HPDE6-E6E7 (cell line): ENCODE data around the gene C16orf90.
"Not testable (repeated sequence)": the region's sequence is repeated elsewhere in the genome, so short reads cannot be mapped to it uniquely, and the experiment has no call there.

Experiments used
- DNase-seq: peaks from one replicate; pipeline ENCODE4 v3.0.0; 2011; ENCODE audit warnings: missing footprints; ENCODE audit errors: extremely low spot score

The C16orf90 gene

GRCh38 chr16:3513892-3514583, 18.7 kb upstream of the C16orf90 start:
- DNase-seq: no peak

DNA sequence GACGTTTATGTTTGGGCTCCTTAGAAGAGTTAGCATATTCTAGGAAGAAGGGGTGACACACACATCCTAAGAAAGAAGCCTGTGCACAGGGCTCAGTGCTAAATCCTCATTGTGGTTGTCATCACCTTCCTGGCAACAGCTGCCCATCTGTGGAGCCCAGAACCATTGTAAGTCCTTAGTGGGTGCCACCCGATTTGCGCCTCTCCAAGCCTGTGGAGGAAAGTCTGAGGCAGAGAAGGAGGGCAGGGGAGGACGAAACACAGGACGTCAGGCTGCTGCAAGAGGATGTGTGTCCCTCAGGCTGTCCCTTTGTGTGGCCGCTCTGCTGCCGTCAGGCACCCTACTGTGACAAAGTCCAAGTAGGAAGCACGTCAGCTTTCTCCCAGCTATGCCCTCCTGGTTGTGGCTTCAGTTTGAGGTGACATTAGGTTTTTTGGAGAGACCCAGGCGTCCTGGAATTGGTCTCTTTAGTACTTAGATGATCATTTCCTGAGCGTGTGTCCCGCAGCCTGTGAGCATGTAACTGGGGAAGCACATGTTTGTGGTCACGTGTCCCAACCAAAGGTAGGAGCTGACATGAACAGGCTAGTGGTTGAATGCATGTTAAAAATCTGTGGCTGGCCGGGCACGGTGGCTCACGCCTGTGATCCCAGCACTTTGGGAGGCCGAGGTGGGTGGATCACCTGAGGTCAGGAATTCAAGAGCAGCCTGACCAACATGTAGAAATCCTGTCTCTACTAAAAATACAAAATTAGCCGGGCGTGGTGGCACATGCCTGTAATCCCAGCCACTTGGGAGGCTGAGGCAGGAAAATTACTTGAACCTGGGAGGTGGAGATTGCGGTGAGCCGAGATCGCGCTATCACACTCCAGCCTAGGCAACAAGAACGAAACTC, 16.2 kb upstream of the C16orf90 start:
- DNase-seq: no peak

DNA sequence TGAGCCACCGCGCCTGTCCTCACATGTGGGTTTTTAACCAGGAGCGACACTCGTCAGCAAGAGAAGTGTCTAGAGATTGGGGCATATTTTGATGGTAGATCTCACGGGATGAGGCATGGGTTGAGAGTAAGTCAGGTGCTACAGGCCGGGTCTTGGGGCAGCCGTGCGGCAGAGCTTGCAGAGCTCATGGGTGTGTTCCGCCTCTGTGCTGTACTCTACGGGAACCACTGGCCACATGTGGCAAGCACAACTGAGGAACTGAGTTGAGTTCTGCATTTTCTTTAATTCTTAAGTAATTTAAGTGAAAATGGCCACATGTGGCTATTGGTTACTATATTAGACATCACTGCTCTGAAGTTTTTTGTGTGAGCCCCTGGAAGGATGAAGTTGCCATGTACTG, 15.1 kb upstream of the C16orf90 start:
- DNase-seq: no peak

DNA sequence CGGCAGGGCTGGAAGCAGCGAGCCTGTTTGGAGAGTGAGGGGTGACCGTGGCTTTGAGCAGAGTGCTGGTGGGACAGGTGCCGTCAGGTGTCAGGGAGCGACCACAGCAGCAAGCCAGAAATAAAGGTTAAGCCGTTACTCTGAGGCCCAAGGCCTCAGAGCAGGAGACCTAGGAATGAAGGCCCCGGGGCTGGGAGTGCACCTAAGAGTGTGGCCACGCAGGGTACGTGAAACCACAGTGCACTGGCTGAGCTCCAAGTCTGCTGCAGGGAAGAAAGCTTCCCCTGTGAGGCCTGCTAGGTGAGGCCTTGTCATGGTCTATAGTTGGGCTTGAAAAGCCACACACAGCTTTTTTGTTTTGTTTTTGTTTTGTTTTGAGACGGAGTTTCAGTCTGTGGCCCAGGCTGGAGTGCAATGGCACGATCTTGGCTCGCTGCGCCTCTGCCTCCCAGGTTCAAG, 14.2 kb upstream of the C16orf90 start:
- no peak for DNase-seq

GRCh38 chr16:3508736-3509135, 13.4 kb upstream of the C16orf90 start:
- DNase-seq: no peak

GRCh38 chr16:3503523-3503922, 8.2 kb upstream of the C16orf90 start:
- no peak for DNase-seq

GRCh38 chr16:3501783-3502400, 6.6 kb upstream of the C16orf90 start:
- no peak for DNase-seq

GRCh38 chr16:3501412-3501761, 6.1 kb upstream of the C16orf90 start:
- DNase-seq: not testable (repeated sequence)

GRCh38 chr16:3498988-3499387, 3.7 kb upstream of the C16orf90 start:
- DNase-seq: no peak

DNA sequence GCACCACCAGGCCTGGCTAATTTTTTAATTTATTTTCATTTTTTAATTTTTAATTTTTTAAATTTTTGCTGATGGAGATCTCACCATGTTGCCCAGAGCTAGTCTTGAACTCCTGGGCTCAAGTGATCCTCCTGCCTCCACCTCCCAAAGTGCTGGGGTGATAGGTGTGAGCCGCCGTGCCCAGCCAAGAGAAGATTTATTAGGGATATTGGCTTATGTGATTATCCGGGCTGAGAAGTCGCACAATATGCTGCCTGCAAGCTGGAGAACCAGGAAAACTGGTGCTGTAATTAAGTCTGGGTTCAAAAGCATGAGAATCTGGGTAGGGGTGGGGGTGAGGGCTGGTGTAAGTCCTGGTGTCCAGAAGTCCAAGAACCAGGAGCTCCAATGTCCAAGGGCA, 2.5 kb upstream of the C16orf90 start:
- DNase-seq: no peak

DNA sequence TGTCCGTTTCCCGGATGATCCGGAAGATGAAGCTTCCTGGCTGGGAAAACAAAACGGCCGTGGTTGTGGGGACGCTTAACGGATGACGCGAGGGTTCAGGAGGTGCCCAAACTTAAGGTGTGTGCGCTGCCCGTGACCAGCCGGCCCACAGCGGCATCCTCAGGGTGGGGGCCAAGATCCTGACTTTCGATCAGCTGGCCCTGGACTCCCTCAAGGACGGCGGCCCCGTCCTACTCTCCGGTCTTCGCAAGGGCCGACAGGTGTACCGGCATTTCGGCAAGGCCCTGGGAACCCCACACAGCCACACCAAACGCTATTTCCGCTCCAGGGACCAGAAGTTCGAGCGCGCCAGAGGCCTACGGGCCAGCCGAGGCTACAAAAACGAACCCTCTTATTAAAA, 1.1 kb upstream of the C16orf90 start:
- no peak for DNase-seq

DNA sequence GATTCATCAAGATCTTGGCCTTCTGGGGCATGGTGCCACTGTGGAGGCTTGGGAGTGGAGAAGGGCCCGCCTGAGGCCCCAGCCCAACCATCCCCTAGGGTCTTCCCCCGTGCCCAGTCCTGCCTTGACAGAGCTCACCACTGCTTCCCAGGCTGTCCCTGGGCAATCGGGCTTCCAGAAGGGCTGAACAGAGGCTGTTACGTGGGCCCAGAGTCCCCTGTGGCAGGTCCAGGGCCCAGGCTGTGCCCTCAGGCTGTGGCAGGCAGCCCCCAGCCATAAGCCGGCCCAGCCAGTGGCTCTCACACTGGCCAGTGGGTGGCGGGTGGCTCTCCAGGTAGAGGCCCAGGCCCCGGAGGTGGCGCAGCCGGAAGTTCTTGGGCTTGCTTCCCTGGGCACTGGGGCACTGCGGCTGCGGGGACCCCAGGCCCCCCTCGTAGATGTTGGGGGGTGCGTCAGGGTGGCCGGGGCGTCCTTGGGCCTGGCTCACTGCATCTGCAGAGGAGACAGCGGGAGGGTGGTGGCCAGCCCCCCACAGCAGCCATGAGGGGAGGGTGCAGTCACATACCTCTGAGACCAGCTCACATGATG, 809 bp downstream of the C16orf90 start:
- DNase-seq: no peak

GRCh38 chr16:3492356-3492755, 2.9 kb downstream of the C16orf90 start:
- no peak for DNase-seq

- DNase-seq: no peak
Observed at GRCh38 chr16:3490911-3491629, 4.2 kb downstream of the C16orf90 start.

DNA sequence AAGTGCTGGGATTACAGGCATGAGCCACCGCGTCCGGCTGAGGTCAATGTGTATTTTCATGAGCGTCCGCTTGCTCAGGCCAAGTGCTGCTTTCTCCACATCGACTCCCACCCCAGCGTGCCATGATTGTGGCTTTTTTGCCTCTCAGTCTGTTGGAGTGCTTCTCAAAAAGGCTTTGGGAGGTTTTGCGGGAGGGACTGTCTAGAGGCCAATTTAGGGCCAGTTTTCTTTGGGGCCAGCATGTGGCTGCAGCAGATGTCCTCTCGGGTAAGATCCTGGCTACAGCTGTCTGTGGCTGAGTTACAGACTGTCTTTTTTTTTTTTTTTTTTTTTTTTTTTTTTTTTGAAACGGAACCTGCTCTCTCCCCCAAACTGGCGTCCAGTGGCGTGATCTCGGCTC, 6.5 kb downstream of the C16orf90 start:
- DNase-seq: no peak

- DNase-seq: no peak
Observed at GRCh38 chr16:3487521-3488410, 7.5 kb downstream of the C16orf90 start.

GRCh38 chr16:3486506-3487215, 8.6 kb downstream of the C16orf90 start:
- no peak for DNase-seq

DNA sequence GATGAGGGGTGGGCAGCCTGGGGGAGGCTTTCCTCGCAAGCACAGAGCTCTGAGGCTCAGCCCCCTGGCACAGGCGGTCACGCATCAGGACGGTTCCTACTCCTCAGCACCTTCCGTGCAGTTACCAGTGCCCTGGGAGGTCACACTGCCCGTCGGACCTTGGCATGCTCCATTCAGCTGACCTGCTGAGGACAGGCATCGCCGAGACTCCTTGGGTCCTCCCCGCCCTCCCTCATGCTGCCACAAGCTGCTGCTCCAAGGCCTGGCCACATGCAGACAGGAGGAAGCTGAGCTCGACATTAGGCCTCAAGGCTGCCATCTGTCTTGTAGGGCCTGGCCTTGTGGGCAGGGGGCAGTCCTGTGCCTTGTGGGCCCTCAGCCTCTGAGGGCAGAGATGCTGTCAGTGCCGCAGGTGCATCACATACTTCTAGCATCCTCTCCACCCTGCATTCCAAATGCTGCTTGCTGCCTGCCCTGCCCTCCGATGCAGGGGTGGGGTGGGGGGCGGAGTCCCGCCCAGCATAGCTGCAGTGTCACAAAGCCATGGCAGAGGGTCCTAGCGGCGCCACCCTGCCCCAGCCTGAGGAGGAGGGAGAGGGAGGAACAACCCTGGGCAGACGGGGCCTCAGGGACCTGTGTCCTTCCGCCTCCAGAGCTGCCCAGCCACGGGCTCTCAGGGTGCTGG, 9.3 kb downstream of the C16orf90 start:
- DNase-seq: no peak

GRCh38 chr16:3485097-3485745, 10.1 kb downstream of the C16orf90 start:
- no peak for DNase-seq
